DMS 273 (cell line): Measurements from ENCODE around the gene BCAS3.
"Not testable (repeated sequence)": the region's sequence is repeated elsewhere in the genome, so short reads cannot be mapped to it uniquely, and the experiment has no call there.

Source experiments
- DNase-seq: peaks from one replicate; lab custom pipeline; 2025; ENCODE audit not compliant: unreplicated experiment; lab: John Stamatoyannopoulos, UW

The BCAS3 gene

DNA sequence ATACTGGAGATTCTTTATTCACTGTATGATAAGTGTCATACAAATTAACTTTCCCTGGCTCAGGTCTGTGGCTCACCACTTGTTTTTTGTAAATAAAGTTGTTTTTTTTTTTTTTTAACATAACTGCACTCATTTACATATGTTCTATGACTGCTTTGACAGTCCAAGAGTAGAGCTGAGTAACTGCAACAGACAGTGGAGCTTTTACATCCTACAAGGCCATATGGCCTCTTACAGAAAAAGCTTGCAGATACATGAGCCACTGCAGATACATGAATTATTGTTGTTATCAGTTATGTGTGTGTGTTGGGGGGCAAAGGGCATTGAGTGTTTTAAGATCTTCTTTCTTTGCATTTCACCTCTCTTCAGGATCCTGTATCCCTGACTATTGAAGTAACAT lies 311.7 kb downstream of the BCAS3 start:
- DNase-seq, result peak; percentile 17

DNA sequence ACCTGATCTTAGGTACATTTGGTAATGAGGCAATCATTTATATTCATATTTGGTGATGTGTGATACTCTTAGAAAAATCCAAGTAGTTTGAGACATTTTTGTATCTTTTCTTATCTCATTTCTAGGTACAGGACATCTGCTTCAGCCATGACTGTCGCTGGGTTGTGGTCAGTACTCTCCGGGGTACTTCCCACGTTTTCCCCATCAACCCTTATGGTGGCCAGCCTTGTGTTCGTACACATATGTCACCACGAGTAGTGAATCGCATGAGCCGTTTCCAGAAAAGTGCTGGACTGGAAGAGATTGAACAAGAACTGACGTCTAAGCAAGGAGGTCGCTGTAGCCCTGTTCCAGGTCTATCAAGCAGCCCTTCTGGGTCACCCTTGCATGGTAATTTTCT lies 312.2 kb downstream of the BCAS3 start:
- no peak for DNase-seq

DNA sequence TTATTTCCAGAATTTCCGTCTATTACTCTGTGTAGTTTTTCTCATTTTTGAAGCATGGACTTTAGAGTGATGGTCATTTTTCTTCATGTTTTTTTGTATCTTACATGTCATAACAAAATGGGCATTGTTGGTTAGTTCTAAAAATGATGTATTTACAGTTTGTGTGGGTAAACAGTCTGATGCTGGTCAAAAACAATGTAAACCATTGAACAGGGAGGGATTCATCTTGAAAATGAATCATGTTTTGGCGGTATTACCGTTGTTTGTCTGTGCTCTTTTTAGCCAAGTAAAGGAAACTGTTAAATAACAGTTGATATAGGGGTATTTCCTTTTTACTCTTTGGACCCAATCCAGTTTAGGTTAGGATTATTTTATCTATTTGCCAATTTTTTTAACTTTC lies 315.8 kb downstream of the BCAS3 start:
- no peak for DNase-seq

DNA sequence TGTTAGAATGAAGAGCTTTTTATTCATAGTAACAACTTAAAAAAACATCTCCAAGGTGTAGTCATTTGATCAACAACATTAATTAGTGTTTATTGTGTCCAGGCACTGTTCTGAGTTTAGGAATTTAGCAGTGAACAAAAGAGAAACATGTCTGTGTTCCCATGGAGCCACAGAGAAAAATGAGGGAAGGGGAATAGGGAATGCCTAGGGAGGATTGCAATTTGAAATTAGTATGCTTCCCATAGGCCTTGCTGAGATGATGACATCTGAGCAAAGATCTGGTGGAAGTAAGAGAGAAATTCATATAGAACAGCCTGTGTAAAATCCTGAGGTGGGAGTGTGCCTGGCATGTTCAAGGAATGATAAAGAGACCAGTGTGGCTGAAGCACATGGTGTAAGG lies 318.0 kb downstream of the BCAS3 start:
- no peak for DNase-seq

DNA sequence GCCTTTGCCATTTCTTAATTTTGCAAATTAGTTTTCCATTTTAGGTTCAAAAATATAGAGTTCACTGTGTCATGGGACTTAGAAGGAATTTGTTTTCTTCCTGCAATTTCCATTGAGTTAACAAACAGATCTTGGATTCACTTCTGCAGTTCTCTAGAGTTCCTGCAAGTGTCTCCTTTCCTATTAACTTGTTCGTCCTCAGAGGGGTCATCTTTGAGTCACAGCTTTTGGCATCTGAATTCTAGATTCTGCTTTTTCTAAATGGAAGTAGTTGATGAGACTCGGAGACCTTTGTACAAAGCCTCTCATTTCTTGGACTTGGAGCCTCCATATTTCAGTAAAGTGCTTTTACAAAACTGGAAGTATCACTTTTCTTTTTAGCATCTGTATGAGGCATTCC lies 323.3 kb downstream of the BCAS3 start:
- DNase-seq, result peak; percentile 24

DNA sequence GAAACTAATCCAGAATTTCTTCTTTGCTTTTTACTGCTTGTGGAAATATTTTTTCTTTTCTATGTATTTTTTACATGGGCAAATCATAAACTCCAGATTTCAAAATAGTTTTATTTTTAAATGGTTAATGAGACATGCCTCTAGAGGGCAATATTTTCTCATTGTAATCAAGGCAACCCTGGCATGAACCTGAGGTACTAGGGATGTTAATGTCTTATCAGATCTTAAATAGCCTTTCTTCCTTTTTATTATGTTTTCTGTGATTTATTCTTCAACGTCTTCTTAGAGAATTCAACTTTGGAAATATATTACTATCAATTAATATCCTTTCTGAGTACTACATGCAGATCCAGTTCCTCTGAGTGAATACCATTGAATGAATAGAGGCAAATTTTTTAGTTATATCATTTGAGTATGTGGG lies 324.7 kb downstream of the BCAS3 start:
- DNase-seq, result peak; percentile 76

DNA sequence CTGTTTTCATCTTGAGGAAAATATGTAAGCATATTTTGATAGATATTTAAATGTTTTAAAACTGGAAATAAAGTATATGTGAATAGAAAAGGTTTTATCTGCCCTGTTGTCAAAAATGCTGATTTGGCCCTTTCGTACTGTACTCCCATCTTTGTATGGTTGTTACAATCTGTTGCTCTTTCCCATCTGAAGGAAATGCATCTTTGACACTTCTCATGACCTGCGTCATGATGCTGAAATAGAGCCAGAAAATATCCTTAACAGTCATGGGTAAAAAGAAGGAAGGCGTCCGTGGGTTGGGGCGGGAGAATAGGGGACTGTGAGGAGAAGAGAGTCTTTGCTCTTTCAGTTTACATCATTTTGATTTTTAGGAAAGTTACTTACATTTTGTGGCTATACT lies 327.7 kb downstream of the BCAS3 start:
- DNase-seq, result no peak

DNA sequence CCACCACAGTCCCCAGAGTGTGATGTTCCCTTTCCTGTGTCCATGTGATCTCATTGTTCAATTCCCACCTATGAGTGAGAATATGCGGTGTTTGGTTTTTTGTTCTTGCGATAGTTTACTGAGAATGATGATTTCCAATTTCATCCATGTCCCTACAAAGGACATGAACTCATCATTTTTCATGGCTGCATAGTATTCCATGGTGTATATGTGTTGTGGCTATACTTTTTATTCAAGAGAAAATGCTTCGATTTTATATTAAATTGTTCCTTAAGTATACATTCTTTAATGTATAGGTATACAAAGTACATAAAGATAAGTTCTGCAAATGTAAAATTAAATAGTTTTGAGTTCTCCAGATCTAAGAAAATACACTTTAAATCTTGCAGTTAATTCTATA lies 328.3 kb downstream of the BCAS3 start:
- not testable (repeated sequence) for DNase-seq

DNA sequence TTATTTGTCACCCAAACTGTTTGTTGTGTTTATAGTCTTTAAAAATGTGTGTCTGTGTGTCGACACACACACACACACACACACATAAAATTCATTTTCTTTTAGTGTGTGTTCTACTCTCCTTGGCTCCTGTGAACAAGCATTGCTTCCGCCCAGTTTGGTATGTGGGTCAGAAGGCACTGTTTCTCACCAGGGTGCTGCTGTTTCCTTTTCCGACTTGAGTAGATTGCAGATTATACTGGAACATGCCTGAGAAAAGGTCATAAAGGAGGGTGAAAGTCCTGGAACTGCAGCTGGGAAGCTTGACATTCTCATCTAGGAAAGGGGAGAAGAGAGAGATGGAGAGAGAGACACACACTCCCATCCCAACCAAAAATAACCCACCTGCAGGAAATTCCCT lies 330.3 kb downstream of the BCAS3 start:
- DNase-seq, result no peak

DNA sequence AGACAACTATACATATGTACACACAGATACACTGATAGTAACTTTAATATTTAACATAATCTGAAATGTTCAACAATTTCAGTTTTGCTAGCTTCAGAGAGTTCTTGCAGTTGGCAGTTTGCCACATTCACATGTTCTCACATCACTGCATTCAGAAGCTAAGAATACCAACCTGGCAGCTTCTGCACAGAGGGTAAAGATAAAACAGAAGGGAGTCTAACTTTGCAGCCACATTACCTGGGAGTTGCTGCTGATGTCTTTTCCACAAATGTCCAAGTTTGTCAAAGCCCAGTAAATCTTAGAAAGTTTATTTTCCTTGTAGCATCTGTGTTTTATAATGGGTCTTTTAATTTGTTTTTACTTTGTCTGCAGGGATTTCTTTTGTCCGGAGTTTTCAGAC lies 332.0 kb downstream of the BCAS3 start:
- peak; percentile 46 for DNase-seq

DNA sequence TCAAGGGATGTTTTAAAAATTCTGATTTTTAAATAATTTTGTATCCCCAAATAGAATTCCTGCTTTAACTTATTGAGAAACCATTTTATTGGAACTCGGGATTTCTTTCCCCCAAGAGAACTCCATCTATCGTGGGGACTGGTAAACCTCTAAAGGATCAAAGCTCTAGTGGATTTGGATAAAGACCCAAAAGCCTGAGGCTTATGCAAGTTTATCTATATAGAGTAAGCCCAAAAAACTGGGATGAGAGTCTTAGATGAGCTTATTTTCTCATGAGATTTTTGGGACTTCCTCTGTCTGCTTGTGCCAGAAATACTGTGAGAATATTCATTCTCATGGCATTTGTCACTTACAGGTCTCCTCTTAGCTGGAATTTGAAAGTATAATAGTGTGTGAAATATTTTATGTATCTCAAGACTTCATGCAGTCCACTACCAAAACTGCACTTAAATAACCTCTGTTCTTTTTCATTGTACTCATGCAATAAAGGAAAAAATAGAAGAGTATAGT lies 333.1 kb downstream of the BCAS3 start:
- no peak for DNase-seq

DNA sequence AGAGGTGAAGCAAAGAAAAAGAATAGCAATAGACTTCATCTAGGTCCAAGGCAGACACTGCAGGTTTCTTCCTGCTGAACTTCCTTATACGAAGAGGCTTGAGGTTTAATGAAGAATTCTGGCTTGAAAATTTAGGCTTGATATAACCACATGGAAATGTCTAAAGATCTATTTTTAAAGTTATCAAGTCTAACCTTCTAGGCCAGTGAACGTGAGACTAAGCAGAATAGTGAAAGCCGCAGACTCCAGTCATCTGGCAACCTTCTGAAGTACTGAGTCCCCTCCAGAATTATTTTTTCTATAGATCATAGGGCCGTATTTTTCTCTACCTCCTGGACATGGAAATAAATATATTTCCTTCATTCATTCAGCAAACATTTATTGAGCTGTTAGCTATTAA lies 333.6 kb downstream of the BCAS3 start:
- DNase-seq, result no peak

DNA sequence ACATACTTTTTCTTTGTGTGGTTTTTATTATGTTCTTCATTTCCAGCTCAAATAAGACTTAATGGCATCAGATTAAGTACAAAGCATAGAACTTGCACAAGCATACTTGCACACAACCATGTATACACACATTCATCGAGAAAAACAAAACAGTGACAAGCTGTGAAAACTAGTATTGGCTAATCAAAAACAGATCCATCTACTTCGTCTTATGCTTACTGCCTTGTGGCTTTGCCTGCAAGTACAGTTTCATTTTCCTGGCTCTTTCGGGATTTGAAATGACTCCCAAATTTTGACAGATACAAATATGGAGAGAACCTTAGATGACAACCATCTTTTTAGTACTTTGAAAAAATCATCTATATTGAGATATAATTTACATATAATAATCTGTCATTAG lies 338.3 kb downstream of the BCAS3 start:
- no peak for DNase-seq

DNA sequence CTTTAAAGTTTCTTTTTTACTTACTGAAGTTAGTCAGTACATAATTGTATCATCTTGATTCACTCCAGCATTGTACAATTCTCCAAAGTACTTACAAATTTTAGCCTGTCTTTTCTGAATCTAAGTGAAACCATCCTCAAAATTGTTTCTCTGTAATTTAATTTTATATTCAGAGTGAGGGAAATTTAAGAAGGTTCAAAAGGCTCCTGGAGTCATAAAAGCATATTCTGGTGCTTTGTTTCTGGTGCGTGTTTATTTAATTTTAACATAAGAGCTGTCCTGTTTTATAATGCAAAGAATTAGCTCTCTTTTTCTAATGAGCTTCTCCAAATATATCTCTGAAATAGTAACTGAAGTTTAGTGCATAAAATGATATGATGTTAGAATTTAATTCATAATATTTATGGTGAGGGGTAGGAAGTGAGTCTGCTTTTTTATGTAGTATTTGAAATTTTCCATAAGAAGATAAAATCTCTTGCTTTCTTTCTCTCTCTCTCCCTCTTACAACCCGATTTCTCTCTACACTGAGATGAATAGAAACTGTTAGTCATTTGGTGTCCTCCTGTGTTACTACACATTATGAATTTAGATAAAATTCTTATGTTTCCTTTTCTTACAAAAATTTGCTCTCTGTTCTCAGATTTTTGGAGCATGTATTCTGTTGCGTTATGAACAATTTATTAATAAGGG lies 339.8 kb downstream of the BCAS3 start:
- no peak for DNase-seq

DNA sequence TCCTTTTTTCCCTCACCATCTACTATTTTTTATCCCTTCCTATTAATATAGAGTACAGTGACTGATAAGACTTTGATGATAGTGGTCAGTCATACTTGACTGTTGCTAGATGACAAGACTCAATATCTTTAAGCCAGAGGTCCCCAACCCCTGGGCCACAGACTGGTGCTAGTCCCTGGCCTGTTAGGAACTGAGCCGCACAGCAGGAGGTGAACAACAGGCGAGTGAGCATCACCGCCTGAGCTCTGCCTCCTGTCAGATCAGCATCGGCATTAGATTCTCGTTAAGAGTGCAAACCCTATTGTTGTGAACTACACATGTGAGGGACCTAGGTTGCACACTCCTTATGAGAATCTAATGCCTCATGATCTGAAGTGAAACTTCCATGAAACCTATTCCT lies 341.3 kb downstream of the BCAS3 start:
- DNase-seq, result no peak

DNA sequence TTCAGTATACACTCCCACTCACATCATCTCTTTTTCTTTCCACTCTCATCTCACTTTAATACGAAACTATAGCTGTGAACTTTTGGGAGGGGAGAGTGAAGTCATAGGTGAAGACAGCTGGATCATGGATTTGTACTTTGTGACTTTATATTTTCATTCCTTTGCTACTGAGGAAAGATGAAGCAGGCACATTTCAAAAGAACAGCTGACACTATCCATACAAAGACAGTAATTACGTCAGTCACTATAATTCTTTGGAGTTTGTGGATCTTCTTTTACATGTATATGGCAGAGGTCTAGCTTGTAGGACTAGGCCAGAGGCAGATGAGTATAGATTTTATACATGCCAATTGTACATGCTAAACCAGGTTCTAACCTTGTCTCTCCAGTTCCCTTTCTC lies 346.3 kb downstream of the BCAS3 start:
- no peak for DNase-seq

DNA sequence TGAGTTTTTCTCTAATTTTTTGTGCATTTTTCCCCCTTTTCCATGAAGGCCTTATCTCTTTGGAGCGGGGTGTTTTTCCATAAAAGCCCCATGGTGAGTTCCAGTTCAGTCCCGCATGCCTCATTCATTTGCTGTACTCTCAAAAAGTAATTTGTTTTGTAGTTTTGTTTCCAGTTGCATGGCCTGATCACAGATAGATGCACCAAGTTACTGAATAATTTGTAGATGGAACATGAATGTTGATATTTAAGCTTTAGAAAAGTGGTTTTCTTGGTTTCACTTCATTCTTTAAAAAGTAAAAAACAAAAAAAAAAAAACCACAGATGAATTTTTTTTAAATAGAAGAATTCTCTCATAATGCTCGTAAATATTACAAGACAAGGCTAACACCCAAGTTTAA lies 349.2 kb downstream of the BCAS3 start:
- DNase-seq, result no peak

DNA sequence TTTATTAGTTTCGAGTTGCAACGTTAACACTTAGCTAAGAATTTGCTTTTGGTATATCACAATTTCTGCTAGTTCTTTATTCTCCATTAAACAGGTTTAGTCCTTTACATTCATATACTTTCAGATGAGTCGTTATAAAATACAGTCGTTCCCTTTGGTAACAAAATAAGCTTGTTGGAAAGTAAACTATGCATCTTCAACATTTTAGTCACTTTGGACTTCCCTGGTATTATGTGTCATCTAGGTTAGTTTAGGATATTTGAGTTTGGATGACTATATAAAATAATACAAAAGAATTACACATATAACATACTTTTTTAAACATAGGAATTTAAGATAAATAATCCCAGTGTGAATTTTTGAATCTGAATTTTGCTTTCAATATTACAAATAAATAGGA lies 351.5 kb downstream of the BCAS3 start:
- no peak for DNase-seq

DNA sequence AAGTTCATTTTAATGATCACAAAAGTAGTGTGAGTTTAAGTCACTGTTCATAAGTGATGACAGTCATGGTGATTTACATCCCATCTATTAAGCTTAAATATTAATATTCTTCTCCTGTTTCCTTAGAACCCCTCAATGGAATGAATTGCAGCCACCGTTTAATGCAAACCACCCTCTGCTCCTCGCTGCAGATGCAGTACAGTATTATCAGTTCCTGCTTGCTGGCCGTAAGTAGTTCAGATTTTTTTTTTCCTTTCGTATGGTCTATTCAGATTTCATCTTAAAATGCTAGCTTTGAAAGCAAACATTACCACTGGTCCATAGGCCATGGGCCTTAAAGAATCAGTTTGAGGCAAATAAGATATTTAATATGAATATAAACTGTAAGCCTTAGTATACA lies 363.0 kb downstream of the BCAS3 start:
- DNase-seq, result peak; percentile 52

DNA sequence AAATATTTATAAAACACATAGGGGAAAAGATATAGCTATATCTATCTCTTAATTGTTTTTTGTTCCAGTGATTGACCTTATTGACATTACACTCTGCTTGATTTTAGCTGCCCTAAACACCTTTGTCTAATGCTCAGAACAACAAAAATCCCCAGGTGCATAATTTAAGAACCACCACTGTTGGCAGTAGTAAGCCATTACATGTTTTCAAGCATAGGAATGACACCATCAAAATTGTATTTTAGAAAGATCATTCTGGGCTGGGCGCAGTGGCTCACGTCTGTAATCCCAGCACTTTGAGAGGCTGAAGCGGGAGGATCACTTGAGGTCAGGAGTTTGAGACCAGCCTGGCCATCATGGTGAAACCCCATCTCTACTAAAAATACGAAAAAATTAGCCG lies 364.7 kb downstream of the BCAS3 start:
- DNase-seq, result not testable (repeated sequence)

DNA sequence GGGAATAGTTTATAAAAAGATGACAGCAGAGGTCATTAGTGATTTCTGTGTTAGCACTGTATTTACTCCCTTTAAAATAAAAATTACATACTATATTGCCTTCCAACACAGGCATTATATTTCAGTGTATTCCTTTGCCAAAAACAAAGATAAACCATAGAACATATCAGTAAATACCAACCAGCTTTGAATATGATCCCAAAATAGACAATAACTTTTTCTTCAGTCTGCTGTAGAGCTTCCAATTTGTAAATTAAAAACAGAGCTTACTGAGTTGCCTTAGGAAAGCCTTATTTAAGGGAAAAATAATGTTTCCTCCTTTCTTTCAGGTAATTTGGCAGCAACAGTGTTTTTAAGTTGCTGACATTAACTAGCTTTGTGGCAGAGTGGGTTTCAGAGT lies 369.9 kb downstream of the BCAS3 start:
- no peak for DNase-seq

DNA sequence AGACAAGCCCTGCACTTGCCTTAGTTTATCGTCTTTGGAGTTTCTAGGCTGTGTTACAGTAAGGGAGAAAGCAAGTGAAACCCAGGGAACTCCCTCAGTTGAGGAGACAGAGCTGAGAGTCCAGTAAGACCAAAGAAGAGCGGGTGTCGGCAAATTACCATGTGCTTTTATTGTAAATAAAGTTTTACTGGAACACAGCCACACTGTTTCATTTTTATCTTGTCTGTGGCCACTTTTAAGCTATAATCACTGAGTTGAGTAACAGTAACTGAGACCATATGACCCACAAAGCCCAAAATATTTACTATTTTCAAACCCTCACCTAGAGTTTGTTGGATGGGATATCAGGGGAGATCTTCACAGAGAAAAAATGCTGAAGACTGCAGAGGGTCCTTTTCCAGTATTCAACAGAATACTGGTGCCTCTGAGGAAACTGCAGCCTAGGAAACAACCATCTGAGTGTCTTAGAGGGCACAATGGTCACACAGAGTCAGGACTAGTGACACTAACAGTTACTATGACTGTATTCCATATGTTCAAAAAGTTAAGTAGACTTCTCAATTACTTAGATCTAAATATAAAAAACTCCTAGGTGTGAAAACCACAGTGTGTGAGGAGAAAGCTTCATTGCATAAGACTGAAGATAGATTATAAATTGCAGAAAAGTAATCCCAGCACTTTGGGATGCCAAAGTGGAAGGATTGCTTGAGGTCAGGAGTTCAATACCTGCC lies 370.9 kb downstream of the BCAS3 start:
- no peak for DNase-seq

DNA sequence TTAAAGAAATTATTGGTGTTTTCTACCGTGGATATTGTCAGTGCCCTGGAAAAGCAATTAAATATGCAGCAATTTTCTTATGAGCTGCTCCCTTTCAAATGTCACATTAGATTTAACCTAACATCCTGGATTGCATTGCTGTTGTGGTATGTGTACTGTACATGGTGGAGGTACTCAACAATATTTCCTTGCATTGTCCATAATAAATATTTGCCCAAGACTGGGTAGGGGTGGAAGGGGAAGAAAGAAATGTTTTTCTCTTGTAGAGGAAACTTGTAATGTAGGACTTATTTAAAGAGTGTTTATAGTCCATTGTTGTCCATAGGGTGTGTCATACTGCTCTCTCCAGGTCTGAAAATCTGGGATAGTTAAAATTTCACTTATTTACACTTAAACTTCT lies 375.8 kb downstream of the BCAS3 start:
- DNase-seq, result no peak
